Smooth muscle cell (in vitro differentiated cells): Measurements from ENCODE around the gene LRCH1. TPM values are rescaled to one million over a fixed set of nuclear protein-coding genes. Genes with fewer than 3 reads are reported as not detected.

ENCODE experiments used
- DNase-seq: peaks from one replicate; lab custom pipeline; 2025; ENCODE audit not compliant: unreplicated experiment; lab: John Stamatoyannopoulos, UW
- H2AFZ ChIP-seq: fragments of 200-600 bp; sonication (generic); 2 replicates; pipeline ENCODE4 v1.6.0; 2016; ENCODE audit warnings: antibody characterized with exemption, low read depth, mild to moderate bottlenecking
- H3F3A ChIP-seq: fragments of 200-600 bp; sonication (generic); 2 replicates; pipeline ENCODE4 v1.6.0; 2017; ENCODE audit warnings: antibody characterized with exemption, low read depth
- H3K27ac ChIP-seq: fragments of 200-600 bp; sonication (generic); 2 replicates; pipeline ENCODE4 v1.5.1; 2016; ENCODE audit warnings: low read depth, mild to moderate bottlenecking
- H3K27me3 ChIP-seq: fragments of 200-600 bp; sonication (generic); 2 replicates; pipeline ENCODE4 v1.6.1; 2016; ENCODE audit warnings: low read depth, mild to moderate bottlenecking
- H3K36me3 ChIP-seq: fragments of 200-600 bp; sonication (generic); 2 replicates; pipeline ENCODE4 v1.5.1; 2016; ENCODE audit warnings: low read depth
- H3K4me1 ChIP-seq: fragments of 200-600 bp; sonication (generic); 2 replicates; pipeline ENCODE4 v1.5.1; 2016; ENCODE audit warnings: low read depth
- H3K4me2 ChIP-seq: fragments of 200-600 bp; sonication (generic); 2 replicates; pipeline ENCODE4 v1.6.0; 2016; ENCODE audit warnings: mild to moderate bottlenecking
- H3K4me3 ChIP-seq: fragments of 200-600 bp; sonication (generic); 2 replicates; pipeline ENCODE4 v1.5.1; 2016; ENCODE audit warnings: mild to moderate bottlenecking
- H3K79me2 ChIP-seq: fragments of 200-600 bp; sonication (generic); 2 replicates; pipeline ENCODE4 v1.6.0; 2016; ENCODE audit warnings: low read depth, mild to moderate bottlenecking
- H3K9ac ChIP-seq: fragments of 200-600 bp; sonication (generic); 2 replicates; pipeline ENCODE4 v1.6.0; 2016; ENCODE audit warnings: low read depth
- H3K9me3 ChIP-seq: fragments of 200-600 bp; sonication (generic); replicated peaks from 2 replicates; pipeline ENCODE4 v1.5.1; 2016; ENCODE audit warnings: low read depth
- H4K20me1 ChIP-seq: fragments of 200-600 bp; sonication (generic); 2 replicates; pipeline ENCODE4 v1.6.0; 2016; ENCODE audit warnings: low read depth
- CTCF ChIP-seq: fragments of 200-600 bp; sonication (generic); IDR thresholded peaks from 2 replicates; pipeline ENCODE4 v1.5.1; 2017; ENCODE audit warnings: borderline replicate concordance, mild to moderate bottlenecking, antibody characterized with exemption; ENCODE audit not compliant: insufficient read depth, poor library complexity, severe bottlenecking
- WGBS: methylation state at CpG from one replicate; pipeline ENCODE4 v1.1.7; 2016; ENCODE audit warnings: low lambda C conversion rate; 5-methylcytosine and 5-hydroxymethylcytosine counted together
- polyA plus RNA-seq: library from polyadenylated mRNA; unstranded; fragments of >200 nt; fragmentation: Nextera tagmentation; extraction: Ambion mirVana; gene quantifications from 2 replicates; pipeline ENCODE4 v1.2.1, GENCODE V29; 2016
- total RNA-seq: library from RNA; depleted of rRNA; stranded (reverse); fragments of >200 nt; gene quantifications from 2 replicates; pipeline ENCODE4 v1.2.3, GENCODE V29; 2014

Gene LRCH1
- total and polyA plus RNA-seq, 2 experiments from 2014 or later: 9.4 to 27.7 TPM

GRCh38 chr13:46622630-46623256 is 69.8 kb downstream of the LRCH1 start:
- no peaks in the 10 kb centered on the region for H3F3A ChIP-seq
- WGBS: 18% methylated on average over 4 of the region's 4 CpGs
- H4K20me1 ChIP-seq: peaks cover 72% of the 10 kb centered on the region
- H3K27me3 ChIP-seq: no peaks in the 10 kb centered on the region
- H3K79me2 ChIP-seq: peaks cover 80% of the 10 kb centered on the region
- H3K4me2 ChIP-seq: peak overlapping the region; percentile 73
- no peak overlapping the region for H3K9ac ChIP-seq
- no peaks in the 10 kb centered on the region for H3K9me3 ChIP-seq
- H3K4me1 ChIP-seq: peaks cover 19% of the 10 kb centered on the region
- peak overlapping the region; percentile 38 for H3K27ac ChIP-seq
- DNase-seq: peak; percentile 10
- H3K4me3 ChIP-seq: peak overlapping the region; percentile 12
- no peaks in the 10 kb centered on the region for H3K36me3 ChIP-seq
- H2AFZ ChIP-seq: no peak overlapping the region
- TF ChIP-seq CTCF: no peak

- Histone ChIP-seq H3K27ac (no peak overlapping the region), H3K9me3 (no peaks in the 10 kb centered on the region), H3K4me1 (peaks cover 22% of the 10 kb centered on the region), H3K4me3 (no peak overlapping the region), H3K9ac (no peak overlapping the region), H2AFZ (no peak overlapping the region), H3K79me2 (peaks cover 80% of the 10 kb centered on the region), H3K4me2 (no peak overlapping the region), H4K20me1 (peaks cover 66% of the 10 kb centered on the region), H3F3A (peaks cover 5% of the 10 kb centered on the region), H3K36me3 (no peaks in the 10 kb centered on the region), H3K27me3 (no peaks in the 10 kb centered on the region)
- WGBS: 88% methylated on average over 3 of the region's 3 CpGs
- no peak for TF ChIP-seq CTCF
- DNase-seq: no peak
Observed at GRCh38 chr13:46624353-46624752, 71.4 kb downstream of the LRCH1 start.

GRCh38 chr13:46624821-46625220 is 71.9 kb downstream of the LRCH1 start:
- Histone ChIP-seq H3K27ac (no peak overlapping the region), H4K20me1 (peaks cover 66% of the 10 kb centered on the region), H3K9me3 (no peaks in the 10 kb centered on the region), H3K27me3 (no peaks in the 10 kb centered on the region), H3K4me2 (no peak overlapping the region), H3K4me1 (peaks cover 27% of the 10 kb centered on the region), H3K79me2 (peaks cover 80% of the 10 kb centered on the region), H3K4me3 (no peak overlapping the region), H3K36me3 (no peaks in the 10 kb centered on the region), H3K9ac (no peak overlapping the region), H2AFZ (no peak overlapping the region), H3F3A (peaks cover 6% of the 10 kb centered on the region)
- no peak for DNase-seq
- WGBS: 85% methylated on average over 4 of the region's 4 CpGs
- TF ChIP-seq CTCF: no peak

GRCh38 chr13:46627462-46627861 is 74.5 kb downstream of the LRCH1 start:
- TF ChIP-seq CTCF: no peak
- no peak overlapping the region for H2AFZ ChIP-seq
- no peak overlapping the region for H3K27ac ChIP-seq
- H3K4me3 ChIP-seq: no peak overlapping the region
- H4K20me1 ChIP-seq: peaks cover 63% of the 10 kb centered on the region
- no peak for DNase-seq
- H3K79me2 ChIP-seq: peaks cover 92% of the 10 kb centered on the region
- peaks cover 30% of the 10 kb centered on the region for H3K4me1 ChIP-seq
- 94% methylated on average over 4 of the region's 4 CpGs for WGBS
- H3K9ac ChIP-seq: no peak overlapping the region
- H3K4me2 ChIP-seq: no peak overlapping the region
- H3K36me3 ChIP-seq: no peaks in the 10 kb centered on the region
- no peaks in the 10 kb centered on the region for H3K27me3 ChIP-seq
- no peaks in the 10 kb centered on the region for H3K9me3 ChIP-seq
- H3F3A ChIP-seq: peaks cover 19% of the 10 kb centered on the region
